Activated B cell treated with CpG ODN at 0.5 μM for 24 hours (primary cell): ENCODE results near the gene PXDN. TPM values are rescaled to one million over a fixed set of nuclear protein-coding genes. Genes with fewer than 3 reads are reported as not detected.

Experiments
- ATAC-seq: fragments of 200-7000 bp; cut with Tn5 transposase; one replicate; pipeline ENCODE4 v1.10.0; 2021; ENCODE audit warnings: low read depth, mild to moderate bottlenecking, moderate library complexity
- CTCF ChIA-PET: fragments of 350-600 bp; sonication (Branson Sonifier 250); formaldehyde crosslinking; loops from one replicate; lab custom pipeline; 2021; ENCODE audit warnings: antibody characterized with exemption; lab: Charles Lee
- POLR2A ChIA-PET: fragments of 350-600 bp; sonication (Branson Sonifier 250); formaldehyde crosslinking; loops from one replicate; lab custom pipeline; 2021; ENCODE audit warnings: antibody characterized with exemption; lab: Charles Lee
- DNase-seq: peaks from one replicate; pipeline ENCODE4 v3.0.0; 2022
- H3K27ac Mint-ChIP-seq: one replicate; pipeline ENCODE4 v1.8.0; 2020; ENCODE audit warnings: mixed read lengths
- H3K27me3 Mint-ChIP-seq: one replicate; pipeline ENCODE4 v1.8.0; 2021; ENCODE audit warnings: mixed read lengths
- H3K36me3 Mint-ChIP-seq: one replicate; pipeline ENCODE4 v1.8.0; 2021; ENCODE audit warnings: low read depth, mixed read lengths
- H3K4me1 Mint-ChIP-seq: one replicate; pipeline ENCODE4 v1.8.0; 2021; ENCODE audit warnings: mixed read lengths
- H3K4me3 Mint-ChIP-seq: one replicate; pipeline ENCODE4 v1.8.0; 2020; ENCODE audit warnings: mild to moderate bottlenecking, mixed read lengths
- H3K9me3 Mint-ChIP-seq: one replicate; pipeline ENCODE4 v1.8.0; 2020; ENCODE audit warnings: mixed read lengths
- CTCF ChIP-seq: fragments of 200-600 bp; IDR thresholded peaks from one replicate; pipeline ENCODE4 v1.8.0; 2022; ENCODE audit warnings: antibody characterized with exemption, mild to moderate bottlenecking
- intact Hi-C: fragments of 100-400 bp; cut with micrococcal nuclease; formaldehyde crosslinking; loops from one replicate; pipeline ENCODE4 v1.15.1; 2024
- total RNA-seq: library from RNA; stranded (reverse); gene quantifications from 2 replicates; pipeline ENCODE4 v1.2.3, GENCODE V29; 2022

Gene PXDN
- total RNA-seq, 1 donor from 2014 or later = 1.1 TPM

GRCh38 chr2:1677821-1678165 lies 66.5 kb downstream of the PXDN start:
- no peak overlapping the region for H3K4me3 Mint-ChIP-seq
- no peak for ATAC-seq

GRCh38 chr2:1676913-1677820 lies 67.1 kb downstream of the PXDN start:
- Mint-ChIP-seq H3K27ac (no peak overlapping the region), H3K27me3 (no peaks in the 10 kb centered on the region), H3K36me3 (no peaks in the 10 kb centered on the region), H3K4me3 (no peak overlapping the region), H3K9me3 (no peaks in the 10 kb centered on the region), H3K4me1 (no peaks in the 10 kb centered on the region)
- CTCF ChIA-PET = no interaction called here
- TF ChIP-seq CTCF = no peak
- DNase-seq (no peak), ATAC-seq (no peak)
- intact Hi-C loops = no loop called here
- POLR2A ChIA-PET = no interaction called here

More at GRCh38 chr2:1677821-1678165, 66.5 kb downstream of the PXDN start:
- Mint-ChIP-seq H3K36me3 (no peaks in the 10 kb centered on the region), H3K9me3 (no peaks in the 10 kb centered on the region), H3K27ac (no peak overlapping the region), H3K27me3 (no peaks in the 10 kb centered on the region), H3K4me1 (no peaks in the 10 kb centered on the region)
- DNase-seq = no peak
- ChIA-PET POLR2A (no interaction called here), CTCF (no interaction called here)
- intact Hi-C loops = no loop called here
- no peak for TF ChIP-seq CTCF

- Mint-ChIP-seq H3K9me3 (no peaks in the 10 kb centered on the region), H3K4me1 (no peaks in the 10 kb centered on the region), H3K27me3 (no peaks in the 10 kb centered on the region), H3K4me3 (no peak overlapping the region), H3K27ac (no peak overlapping the region), H3K36me3 (no peaks in the 10 kb centered on the region)
- POLR2A ChIA-PET = no interaction called here
- CTCF ChIA-PET = no interaction called here
- intact Hi-C loops = no loop called here
- DNase-seq (no peak), ATAC-seq (no peak)
- TF ChIP-seq CTCF = no peak
Observed at GRCh38 chr2:1676091-1676912, 68.0 kb downstream of the PXDN start.

- intact Hi-C loops = no loop called here
- ATAC-seq (no peak), DNase-seq (no peak)
Observed at GRCh38 chr2:1675633-1676032, 68.7 kb downstream of the PXDN start.

More at GRCh38 chr2:1675633-1676032, 68.7 kb downstream of the PXDN start:
- ChIA-PET POLR2A (no interaction called here), CTCF (no interaction called here)
- Mint-ChIP-seq H3K27ac (no peak overlapping the region), H3K9me3 (no peaks in the 10 kb centered on the region), H3K4me1 (no peaks in the 10 kb centered on the region), H3K4me3 (no peak overlapping the region), H3K36me3 (no peaks in the 10 kb centered on the region), H3K27me3 (no peaks in the 10 kb centered on the region)
- TF ChIP-seq CTCF = no peak
